Esophagus muscularis mucosa (tissue), 4 donors: Measurements from ENCODE around the gene TTC7B. TPM values are rescaled to one million over a fixed set of nuclear protein-coding genes. Genes with fewer than 3 reads are reported as not detected.

Experiments
- DNase-seq: peaks from one replicate; pipeline ENCODE4 v3.0.0-alpha.2; 2017; ENCODE audit errors: extremely low spot score
- H3K27ac ChIP-seq, 4 donors: fragments of 200-600 bp; sonication (generic); replicated peaks in 1 of 4; 1 replicate in 3 of 4; 2 replicates in 1 of 4; pipeline ENCODE4 v1.5.1; 2016 to 2019; ENCODE audit warnings: mild to moderate bottlenecking in 1 of 4
- H3K27me3 ChIP-seq, 4 donors: fragments of 200-600 bp; sonication (generic); one replicate each; pipeline versions ENCODE4 v1.5.1 to v1.6.0; 2016 to 2019
- H3K36me3 ChIP-seq, 4 donors: fragments of 200-600 bp; sonication (generic); one replicate each; pipeline ENCODE4 v1.5.1; 2016 to 2019
- H3K4me1 ChIP-seq, 4 donors: fragments of 200-600 bp; sonication (generic); one replicate each; pipeline ENCODE4 v1.5.1; 2016 to 2019
- H3K4me3 ChIP-seq, 4 donors: fragments of 200-600 bp; sonication (generic); 1 replicate in 2 of 4; 2 replicates in 2 of 4; pipeline ENCODE4 v1.5.1; 2016 to 2019; ENCODE audit warnings: mild to moderate bottlenecking in 4 of 4, moderate library complexity in 1 of 4
- H3K9me3 ChIP-seq, 4 donors: fragments of 200-600 bp; sonication (generic); 1 replicate in 3 of 4; 2 replicates in 1 of 4; pipeline ENCODE4 v1.5.1; 2016 to 2019
- EP300 ChIP-seq: sonication (generic); formaldehyde crosslinking; IDR thresholded peaks from one replicate; pipeline ENCODE4 v1.6.1; 2017; ENCODE audit warnings: antibody characterized with exemption
- POLR2A ChIP-seq: fragments of 450-650 bp; IDR thresholded peaks from one replicate; pipeline ENCODE4 v1.6.1; 2017; ENCODE audit warnings: antibody characterized with exemption, moderate library complexity, mild to moderate bottlenecking, low read depth
- POLR2AphosphoS5 ChIP-seq, 2 donors: sonication (generic); formaldehyde crosslinking; IDR thresholded peaks; one replicate each; pipeline ENCODE4 v1.6.1; 2017; ENCODE audit warnings: antibody characterized with exemption in 2 of 2
- WGBS: methylation state at CpG from one replicate; pipeline ENCODE4 v1.1.5; 2018; 5-methylcytosine and 5-hydroxymethylcytosine counted together
- intact Hi-C: fragments of 100-400 bp; cut with DNase I; formaldehyde crosslinking; loops from one replicate; pipeline ENCODE4 v1.15.1; 2023
- total RNA-seq, 4 donors: library from RNA; depleted of rRNA; stranded (reverse); fragments of >200 nt; gene quantifications; one replicate each; pipeline versions ENCODE4 v1.1.0 to v1.2.1, GENCODE V29; 2016
- TF ChIP-seq, protein P1 (sequence below), 3 experiments: fragments of 200-600 bp in 2 of 3; fragments of 450-650 bp in 1 of 3; sonication (generic) in 2 of 3; IDR thresholded peaks; one replicate each; pipeline ENCODE4 v1.5.1; 2017 to 2019; ENCODE audit warnings: antibody characterized with exemption in 3 of 3, mild to moderate bottlenecking in 2 of 3, moderate library complexity in 1 of 3

Gene TTC7B
- total RNA-seq, 4 donors from 2014 or later, result 54.4 to 148 (median 113) TPM

DNA sequence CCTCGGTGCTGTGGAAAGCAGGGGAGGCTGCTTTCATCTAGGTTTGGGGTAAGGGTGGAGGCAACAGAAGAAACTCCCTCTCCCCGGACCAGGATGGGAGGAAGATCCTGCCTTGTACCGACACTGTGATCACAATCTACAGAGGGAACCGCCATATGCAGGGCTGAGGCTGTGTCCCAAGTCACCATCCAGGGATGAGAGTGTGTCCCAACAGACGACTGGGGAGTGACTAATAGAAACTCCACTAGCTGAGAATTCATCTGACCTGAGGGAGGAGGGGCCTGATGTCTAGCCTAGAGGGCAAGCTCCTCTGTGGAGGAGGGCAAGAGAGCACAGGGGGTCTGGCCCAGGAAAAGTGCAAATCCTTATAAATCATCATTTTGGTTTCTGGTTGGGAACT lies 247.0 kb downstream of the TTC7B start:
- no peak overlapping the region for H3K4me3 ChIP-seq
- intact Hi-C loops, result no loop called here
- WGBS, result 78% methylated on average over 4 of the region's 5 CpGs
- no peaks in the 10 kb centered on the region for H3K27me3 ChIP-seq
- no peak for TF ChIP-seq POLR2A
- TF ChIP-seq EP300, result no peak
- TF ChIP-seq, protein P1, sequence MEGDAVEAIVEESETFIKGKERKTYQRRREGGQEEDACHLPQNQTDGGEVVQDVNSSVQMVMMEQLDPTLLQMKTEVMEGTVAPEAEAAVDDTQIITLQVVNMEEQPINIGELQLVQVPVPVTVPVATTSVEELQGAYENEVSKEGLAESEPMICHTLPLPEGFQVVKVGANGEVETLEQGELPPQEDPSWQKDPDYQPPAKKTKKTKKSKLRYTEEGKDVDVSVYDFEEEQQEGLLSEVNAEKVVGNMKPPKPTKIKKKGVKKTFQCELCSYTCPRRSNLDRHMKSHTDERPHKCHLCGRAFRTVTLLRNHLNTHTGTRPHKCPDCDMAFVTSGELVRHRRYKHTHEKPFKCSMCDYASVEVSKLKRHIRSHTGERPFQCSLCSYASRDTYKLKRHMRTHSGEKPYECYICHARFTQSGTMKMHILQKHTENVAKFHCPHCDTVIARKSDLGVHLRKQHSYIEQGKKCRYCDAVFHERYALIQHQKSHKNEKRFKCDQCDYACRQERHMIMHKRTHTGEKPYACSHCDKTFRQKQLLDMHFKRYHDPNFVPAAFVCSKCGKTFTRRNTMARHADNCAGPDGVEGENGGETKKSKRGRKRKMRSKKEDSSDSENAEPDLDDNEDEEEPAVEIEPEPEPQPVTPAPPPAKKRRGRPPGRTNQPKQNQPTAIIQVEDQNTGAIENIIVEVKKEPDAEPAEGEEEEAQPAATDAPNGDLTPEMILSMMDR (IDR thresholded peaks at IDR 0.05), result no peak
- TF ChIP-seq POLR2AphosphoS5 (IDR thresholded peaks at IDR 0.05), result no peak
- H3K4me1 ChIP-seq, result peaks cover 18 to 64% (median 47%) of the 10 kb centered on the region in 4 donors
- H3K27ac ChIP-seq, result peak overlapping the region; percentile 69 to 79 (median 76)
- DNase-seq, result no peak
- H3K9me3 ChIP-seq, result no peaks in the 10 kb centered on the region
- peaks cover 0 to 13% (median 6%) of the 10 kb centered on the region in 4 donors for H3K36me3 ChIP-seq

DNA sequence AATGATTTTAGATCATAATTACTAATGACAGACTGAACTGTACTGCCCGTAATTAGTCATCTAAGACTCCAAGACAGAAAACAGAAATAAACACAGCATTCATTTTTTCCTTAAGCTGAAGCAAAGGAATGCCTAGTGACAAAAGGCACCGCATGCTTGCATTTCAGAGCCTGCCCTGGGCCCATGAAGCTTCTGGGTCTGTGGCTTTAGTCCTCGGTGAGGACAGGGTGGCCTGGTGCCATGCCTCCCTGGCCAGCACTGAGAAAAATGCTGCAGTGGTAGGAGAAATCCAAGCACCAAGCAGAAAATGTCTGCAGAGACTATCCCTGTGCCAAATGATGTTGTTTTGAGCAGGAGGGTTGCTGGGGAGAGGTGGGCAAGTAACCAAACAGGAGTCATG lies 247.8 kb downstream of the TTC7B start:
- TF ChIP-seq, protein P1 (IDR thresholded peaks at IDR 0.05), result no peak
- TF ChIP-seq POLR2A, result no peak
- no peak for TF ChIP-seq EP300
- no peak for DNase-seq
- Histone ChIP-seq H3K36me3 (peaks cover 0 to 13% (median 6%) of the 10 kb centered on the region in 4 donors), H3K27ac (peak overlapping the region; percentile 69 to 79 (median 76)), H3K27me3 (no peaks in the 10 kb centered on the region), H3K4me1 (peaks cover 14 to 57% (median 41%) of the 10 kb centered on the region in 4 donors), H3K9me3 (no peaks in the 10 kb centered on the region), H3K4me3 (no peak overlapping the region)
- WGBS, result 33% methylated on average over 3 of the region's 3 CpGs
- intact Hi-C loops, result no loop called here

DNA sequence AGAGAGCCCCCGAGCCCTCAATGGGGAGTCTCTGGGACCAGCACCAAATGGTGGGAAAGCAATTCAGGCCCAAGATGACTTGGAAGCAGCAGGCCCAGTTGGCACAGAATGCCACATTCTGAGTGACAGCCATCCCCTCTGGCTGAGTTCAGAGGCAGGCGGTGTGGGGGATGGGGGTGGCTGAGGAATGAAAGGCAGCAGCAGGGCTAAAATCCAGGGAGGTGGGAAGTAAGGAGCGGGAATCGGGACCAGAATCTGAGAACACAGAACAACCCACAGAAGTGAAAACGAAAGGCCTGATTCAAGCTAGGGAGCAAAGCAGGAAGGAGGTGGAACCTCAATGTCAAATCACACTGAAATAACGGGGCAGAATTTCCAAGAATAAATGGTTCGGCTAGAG lies 248.2 kb downstream of the TTC7B start:
- TF ChIP-seq, protein P1 (IDR thresholded peaks at IDR 0.05), result no peak
- TF ChIP-seq EP300, result no peak
- no peak for TF ChIP-seq POLR2A
- no peak for TF ChIP-seq POLR2AphosphoS5 (IDR thresholded peaks at IDR 0.05)

DNA sequence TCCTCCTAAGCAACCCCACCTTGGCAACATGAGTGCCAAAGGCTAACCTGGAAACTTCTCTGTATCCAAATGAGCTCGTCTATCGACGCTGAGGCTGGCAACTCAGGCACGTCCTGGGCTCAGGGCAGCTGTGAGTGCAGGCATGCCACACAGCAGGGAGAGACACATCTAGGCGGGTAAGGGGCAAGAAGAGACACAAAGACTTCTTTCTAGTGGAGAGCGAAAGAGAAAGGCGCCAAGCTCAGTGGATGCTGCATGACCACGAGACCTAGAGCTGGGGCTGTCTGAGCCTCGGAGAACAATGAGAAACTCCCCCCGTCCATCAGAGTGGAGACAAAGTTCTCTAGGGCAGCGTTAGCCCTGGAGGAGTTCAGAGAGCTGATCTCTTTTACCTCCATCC lies 249.0 kb downstream of the TTC7B start:
- TF ChIP-seq EP300, result no peak
- TF ChIP-seq POLR2A, result no peak
- intact Hi-C loops, result no loop called here
- Histone ChIP-seq H3K36me3 (peaks cover 0 to 13% (median 6%) of the 10 kb centered on the region in 4 donors), H3K27me3 (no peaks in the 10 kb centered on the region), H3K4me1 (peaks cover 14 to 69% (median 51%) of the 10 kb centered on the region in 4 donors), H3K27ac (peak overlapping the region in 3 of 4 donors; percentile 76 to 79 (median 77)), H3K4me3 (no peak overlapping the region), H3K9me3 (no peaks in the 10 kb centered on the region)
- 94% methylated on average over 11 of the region's 11 CpGs for WGBS
- no peak for DNase-seq

More for the DNA sequence above, 248.2 kb downstream of the TTC7B start:
- H3K36me3 ChIP-seq, result peaks cover 0 to 13% (median 6%) of the 10 kb centered on the region in 4 donors
- H3K27me3 ChIP-seq, result no peaks in the 10 kb centered on the region
- H3K4me1 ChIP-seq, result peaks cover 14 to 61% (median 43%) of the 10 kb centered on the region in 4 donors
- no peak overlapping the region for H3K4me3 ChIP-seq
- WGBS, result 54% methylated on average over 7 of the region's 7 CpGs
- H3K9me3 ChIP-seq, result no peaks in the 10 kb centered on the region
- no peak for DNase-seq
- intact Hi-C loops, result no loop called here
- peak overlapping the region; percentile 69 to 79 (median 76) for H3K27ac ChIP-seq

DNA sequence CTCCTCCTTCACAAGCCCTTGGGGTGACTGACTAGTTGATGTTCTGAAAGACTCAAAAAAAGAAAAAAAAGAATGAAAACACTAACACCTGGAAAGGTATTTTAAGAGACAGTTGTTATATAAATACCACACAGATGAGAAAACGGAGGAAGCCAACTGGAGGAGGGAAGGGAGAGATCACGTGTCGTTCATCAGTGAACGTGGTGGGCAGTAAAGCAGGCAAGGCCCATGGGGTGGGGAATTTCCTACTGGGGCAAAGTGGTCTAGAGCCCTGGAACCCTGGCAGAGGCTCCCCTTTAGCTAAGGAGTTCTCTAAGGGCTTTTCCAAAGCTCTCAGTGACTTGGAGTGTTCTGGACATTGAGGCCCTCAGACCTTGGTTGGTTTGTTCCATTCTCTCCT lies 249.7 kb downstream of the TTC7B start:
- TF ChIP-seq, protein P1 (IDR thresholded peaks at IDR 0.05), result no peak
- TF ChIP-seq EP300 (no peak), POLR2AphosphoS5 (IDR thresholded peaks at IDR 0.05) (no peak), POLR2A (no peak)
- Histone ChIP-seq H3K4me1 (peaks cover 14 to 75% (median 57%) of the 10 kb centered on the region in 4 donors), H3K27me3 (no peaks in the 10 kb centered on the region), H3K4me3 (no peak overlapping the region), H3K9me3 (no peaks in the 10 kb centered on the region), H3K27ac (peak overlapping the region in 3 of 4 donors; percentile 76 to 79 (median 77)), H3K36me3 (peaks cover 0 to 13% (median 4%) of the 10 kb centered on the region in 4 donors)
- no peak for DNase-seq
- intact Hi-C loops, result no loop called here
- 91% methylated on average over 4 of the region's 4 CpGs for WGBS
